GM18907 (cell line): Measurements from ENCODE around the gene TXNL4A.
A peak's percentile ranks its signal among the peaks of the same experiment; 100 is the strongest.

Experiments used
- ATAC-seq: cut with Tn5 transposase; IDR thresholded peaks from one replicate; pipeline ENCODE4 v1.9.1; 2021; ENCODE audit warnings: mild to moderate bottlenecking, moderate library complexity; ENCODE audit not compliant: unreplicated experiment

Gene TXNL4A

DNA sequence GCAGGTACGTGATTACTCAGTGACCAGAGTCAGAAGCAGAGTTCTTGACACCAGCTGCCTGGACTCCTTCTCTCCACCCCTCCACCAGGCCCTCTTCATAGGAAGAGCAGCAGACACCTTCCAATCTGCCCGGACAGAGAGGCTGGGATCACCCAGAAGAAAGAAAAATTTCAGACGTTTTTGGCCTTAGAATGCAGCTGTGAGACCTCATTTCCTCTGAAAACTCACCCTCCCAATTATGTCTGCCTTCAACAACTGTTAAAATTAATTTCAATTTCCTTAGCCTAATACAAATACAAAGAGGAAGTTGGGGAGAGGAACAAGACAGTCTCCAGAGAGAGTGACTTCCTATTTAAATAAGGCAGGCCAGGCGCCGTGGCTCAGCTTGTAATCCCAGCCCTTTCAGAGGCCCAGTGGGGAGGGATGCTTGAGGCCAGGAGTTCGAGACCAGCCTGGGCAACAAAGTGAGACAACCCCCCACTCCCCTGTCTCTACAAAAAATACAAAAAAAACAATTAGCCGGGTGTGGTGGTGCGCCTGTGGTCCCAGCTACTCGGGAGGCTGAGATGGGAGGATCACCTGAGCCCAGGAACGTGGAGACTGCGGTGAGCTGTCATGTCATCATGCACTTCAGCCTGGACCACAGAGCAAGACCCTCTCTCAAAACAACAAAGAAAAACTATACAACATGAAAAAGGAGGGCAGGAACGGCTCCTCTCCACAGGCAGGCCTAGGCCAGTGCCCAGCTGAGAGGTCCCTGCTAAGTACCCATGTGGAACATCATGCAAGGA is 38.5 kb downstream of the TXNL4A start:
- peak; percentile 31 for ATAC-seq

DNA sequence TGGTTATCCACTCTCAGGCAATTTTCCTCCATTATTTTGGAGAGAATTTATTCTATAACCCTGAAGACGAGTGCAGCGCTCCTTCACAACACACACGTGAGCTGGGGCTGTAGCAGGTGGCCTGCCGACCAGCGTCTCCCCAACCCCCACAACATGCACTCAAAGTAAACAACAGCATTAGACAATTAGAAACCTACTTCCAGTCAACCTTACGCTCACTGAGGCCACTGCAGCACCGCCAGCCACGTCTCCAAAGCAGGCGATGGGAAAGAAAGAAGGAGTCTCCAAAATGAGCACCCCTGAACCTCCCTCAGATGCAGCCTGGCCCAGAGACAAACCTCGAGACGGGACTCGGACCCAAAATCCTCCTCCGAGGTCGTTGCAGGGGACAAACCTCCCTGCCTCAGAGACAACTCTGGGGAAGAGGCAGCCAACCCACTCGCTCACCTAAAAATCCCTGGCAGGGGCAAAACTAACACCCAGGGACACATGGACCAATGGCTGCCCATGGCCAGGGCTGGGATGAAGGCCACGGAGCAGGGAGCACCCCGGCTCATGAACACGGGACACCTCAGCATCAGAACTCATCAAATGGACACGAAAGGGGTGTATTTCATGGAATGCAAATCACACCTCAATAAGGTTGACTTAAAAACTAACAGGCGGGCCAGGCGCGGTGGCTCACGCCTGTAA is 39.5 kb downstream of the TXNL4A start:
- no peak for ATAC-seq

DNA sequence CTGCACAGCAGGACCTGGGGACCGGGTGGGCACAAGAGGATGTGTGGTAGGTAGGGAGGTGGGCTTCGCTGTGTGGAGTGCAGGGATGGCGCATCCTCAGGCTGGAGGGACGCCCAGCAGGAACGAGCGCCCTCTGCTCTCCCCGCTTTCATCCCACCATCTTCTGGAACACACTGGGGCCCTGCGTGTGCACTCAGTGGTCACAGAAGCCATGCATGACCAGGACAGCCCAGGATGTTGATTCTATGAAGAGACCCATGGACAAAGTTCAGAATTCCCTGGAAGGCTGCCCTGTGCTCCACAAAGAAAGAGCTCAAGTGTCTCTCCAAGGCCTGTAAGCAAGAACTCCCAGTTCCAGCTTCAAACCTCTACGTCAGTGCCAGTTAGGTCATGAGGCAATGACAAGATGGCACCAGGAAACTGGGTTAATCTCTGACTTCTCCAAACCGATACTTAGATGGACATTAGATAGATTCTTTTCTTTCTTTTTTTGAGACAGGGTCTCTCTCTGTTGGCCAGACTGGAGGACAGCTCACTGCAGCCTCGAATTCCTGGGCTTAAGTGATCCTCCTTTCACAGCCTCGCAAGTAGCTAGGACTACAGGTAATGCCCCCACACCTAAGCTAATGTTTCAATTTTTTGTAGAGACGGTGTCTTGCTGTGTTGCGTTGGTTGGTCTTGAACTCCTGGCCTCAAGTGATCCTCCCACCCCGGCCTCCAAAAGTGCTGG is 40.3 kb downstream of the TXNL4A start:
- no peak for ATAC-seq

DNA sequence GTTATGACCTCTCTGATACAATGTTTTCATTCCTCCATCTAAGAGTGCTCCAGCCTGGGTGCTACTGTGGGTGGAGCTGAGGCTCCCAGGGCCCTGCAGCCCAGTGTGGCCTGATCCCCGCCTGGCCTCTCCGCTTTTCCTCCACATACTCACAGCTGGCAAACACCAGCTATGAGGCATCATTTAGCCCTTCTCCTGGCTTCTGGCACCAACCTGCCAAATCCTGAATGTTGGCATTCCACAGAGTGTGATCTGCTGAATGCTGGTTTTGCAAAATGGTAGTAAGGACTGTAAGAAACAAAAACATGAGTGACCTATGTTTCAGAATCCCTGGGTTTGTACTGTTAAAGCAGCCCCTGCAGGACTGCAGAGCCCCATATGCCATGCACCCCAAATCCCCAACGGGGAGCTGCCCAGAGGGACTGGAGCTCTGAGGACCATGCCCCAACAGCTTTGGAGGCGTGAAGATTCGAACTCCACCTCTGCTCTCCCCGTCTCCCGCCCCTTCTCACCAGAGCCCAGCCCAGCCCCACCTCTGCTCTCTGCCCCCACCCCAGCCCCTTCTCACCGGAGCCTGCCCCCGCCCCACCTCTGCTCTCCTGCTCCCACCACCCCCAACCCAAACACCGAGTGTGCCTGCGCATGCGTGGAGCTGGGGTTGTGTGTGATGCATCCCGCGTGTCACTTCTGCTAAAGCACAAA is 41.2 kb downstream of the TXNL4A start:
- no peak for ATAC-seq

DNA sequence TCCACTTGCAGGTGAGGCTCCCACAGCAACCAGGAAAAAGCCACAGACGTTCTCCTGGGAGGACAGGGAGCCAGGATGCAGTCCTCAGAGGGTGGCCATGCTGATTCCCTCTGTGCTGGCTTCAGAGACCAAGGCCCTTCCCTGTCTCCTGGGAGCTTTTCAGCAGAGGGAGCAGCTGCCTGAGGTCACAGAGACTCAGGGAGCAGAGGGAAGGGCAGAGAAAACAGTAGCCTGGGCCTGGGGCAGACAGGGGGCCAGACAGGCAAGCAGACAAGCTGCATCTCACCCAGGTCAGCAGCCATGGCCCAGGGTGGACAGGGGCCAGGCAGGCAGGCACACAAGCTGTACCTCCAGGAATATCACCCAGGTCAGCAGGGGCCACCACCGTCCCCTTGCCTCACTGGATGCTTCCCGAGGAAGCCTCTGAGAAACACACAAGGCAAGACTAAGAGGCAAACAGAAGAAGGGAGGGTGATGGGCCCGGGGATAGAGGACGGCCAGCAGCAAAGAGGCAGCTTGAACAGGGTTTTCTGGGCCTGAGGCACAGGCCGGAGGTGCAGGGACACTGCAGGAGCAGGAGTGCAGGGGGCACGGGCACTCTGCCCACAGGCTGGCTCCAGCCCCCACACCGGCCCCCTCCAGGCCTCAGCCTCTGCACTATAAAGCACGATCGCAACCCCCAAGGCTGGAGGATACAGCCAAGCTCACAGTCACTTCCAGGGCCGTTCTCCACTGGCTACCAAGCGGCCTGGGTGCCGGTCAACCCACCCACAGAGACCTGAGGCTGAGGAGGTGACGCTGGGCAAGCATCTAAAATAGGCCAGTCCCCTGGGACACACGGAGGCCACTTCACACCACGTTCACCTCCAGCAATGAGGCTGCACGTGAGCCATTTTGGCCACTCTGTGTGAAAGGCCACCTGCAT is 43.0 kb downstream of the TXNL4A start:
- no peak for ATAC-seq

DNA sequence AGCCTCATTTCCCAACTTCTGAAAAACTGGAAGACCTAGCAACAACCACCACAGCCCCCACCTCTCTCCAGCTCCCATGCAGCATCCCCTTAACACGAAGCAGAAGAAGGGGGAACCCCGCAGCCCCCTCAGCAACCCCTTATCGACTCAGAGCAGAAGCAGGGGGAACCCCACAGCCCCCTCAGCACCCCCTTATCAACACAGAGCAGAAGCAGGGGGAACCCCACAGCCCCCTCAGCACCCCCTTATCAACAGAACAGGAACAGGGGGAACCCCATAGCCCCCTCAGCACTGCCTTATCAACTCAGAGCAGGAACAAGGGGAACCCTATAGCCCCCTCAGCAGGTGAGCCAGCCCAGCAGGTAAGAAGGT is 43.6 kb downstream of the TXNL4A start:
- no peak for ATAC-seq

DNA sequence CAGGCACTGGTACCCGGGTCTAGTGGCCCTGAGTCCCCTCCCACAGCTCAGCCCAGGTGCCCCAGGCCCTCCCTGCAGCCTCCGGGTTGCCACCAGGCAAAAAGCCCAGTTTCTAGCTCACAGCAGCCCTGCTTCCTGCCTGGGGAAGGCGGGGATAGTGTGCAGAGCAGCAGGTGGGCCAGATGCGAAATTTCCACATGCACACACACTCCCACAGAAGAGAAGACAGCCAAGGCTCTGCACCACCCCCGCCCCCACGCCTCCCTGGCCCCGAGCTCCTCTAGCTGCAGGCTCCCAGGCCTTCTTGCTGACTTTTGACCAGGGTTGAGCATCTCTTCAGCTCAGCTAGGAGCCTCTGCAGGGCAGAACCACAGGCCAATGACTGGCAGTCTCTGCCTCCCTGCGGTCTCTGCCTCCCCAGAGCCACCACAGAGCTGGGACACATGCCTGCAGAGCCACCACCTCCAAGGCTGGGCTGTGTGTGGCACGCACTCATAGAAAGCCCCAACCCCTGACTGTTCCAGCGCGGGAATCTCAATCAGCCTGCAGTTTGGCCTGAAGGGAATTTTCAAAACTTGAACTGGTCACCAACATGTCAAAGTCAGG is 44.1 kb downstream of the TXNL4A start:
- ATAC-seq: no peak

DNA sequence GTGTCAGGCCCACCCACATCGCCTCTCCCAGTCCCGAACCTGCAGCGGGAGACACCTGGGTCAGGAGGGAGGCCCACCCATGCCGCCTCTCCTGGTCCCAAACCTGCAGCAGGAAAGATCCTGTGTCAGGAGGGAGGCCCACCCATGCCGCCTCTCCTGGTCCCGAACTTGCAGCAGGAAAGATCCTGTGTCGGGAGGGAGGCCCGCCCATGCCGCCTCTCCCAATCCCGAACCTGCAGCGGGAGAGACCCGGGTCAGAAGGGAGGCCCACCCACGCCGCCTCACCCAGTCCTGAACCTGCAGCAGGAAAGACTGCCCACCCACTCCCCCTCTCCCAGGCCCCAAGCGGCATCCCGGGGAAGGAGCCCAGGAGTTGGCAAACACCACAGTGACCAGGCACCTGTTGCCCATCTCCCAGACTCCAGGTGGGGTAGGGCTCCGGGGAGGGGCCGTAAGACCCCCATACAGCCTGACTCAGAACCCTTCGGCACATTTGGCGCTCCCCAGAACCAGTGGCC is 44.7 kb downstream of the TXNL4A start:
- no peak for ATAC-seq

DNA sequence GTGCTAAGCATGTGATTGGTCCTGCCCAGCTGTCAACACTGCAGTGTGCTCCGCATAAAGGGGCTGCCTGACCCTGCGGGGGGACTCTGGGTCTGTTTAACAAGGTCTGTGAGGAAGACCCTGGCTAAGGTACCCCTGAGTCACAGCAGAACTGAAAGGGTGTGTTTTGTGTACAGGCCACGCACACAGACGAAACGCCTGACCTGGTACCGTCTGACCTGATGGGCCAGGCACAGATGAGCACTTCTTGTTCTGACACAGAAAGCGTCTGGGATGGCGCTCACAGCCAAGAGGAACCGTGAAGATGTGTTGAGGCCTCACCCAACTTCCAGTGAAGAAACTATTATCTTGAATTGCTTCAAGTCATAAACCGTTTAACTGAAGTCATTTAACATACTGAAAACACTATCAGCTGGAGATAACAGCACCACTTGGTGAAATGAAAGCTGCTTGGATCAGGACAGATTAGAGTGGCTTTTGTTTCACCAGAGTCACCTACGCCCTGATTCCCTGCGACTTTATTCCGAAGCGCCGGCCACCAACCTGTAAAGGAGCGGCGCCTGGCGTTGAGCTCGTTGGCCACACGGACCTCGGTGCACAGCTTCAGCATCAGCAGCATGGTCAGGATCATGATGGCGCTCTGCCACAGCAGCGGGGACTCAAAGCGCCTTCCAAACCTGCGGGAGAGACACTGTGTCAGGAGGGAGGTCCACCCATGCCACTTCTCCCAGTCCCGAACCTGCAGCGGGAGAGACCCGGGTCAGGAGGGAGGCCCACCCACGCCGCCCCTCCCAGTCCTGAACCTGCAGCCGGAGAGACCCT is 45.4 kb downstream of the TXNL4A start:
- no peak for ATAC-seq

DNA sequence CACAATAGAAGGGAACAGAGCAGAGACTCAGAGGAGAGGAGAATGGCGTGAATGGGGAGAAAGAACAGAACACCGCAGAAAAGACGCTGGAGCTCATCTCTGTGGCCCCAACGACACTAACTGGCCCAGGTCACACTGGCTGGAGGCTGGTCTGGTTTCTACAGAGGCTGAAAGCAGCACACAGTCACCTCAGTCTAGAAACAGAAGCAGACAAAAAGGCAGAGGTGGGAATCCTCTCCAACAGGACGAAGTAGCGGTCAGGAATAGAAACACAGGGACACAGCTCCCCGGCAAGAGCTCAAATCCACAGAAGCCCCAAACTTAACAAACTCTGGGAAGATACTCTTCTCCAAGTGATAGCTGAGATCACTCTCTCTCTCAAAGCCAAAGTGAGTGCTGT is 46.2 kb downstream of the TXNL4A start:
- ATAC-seq: no peak

DNA sequence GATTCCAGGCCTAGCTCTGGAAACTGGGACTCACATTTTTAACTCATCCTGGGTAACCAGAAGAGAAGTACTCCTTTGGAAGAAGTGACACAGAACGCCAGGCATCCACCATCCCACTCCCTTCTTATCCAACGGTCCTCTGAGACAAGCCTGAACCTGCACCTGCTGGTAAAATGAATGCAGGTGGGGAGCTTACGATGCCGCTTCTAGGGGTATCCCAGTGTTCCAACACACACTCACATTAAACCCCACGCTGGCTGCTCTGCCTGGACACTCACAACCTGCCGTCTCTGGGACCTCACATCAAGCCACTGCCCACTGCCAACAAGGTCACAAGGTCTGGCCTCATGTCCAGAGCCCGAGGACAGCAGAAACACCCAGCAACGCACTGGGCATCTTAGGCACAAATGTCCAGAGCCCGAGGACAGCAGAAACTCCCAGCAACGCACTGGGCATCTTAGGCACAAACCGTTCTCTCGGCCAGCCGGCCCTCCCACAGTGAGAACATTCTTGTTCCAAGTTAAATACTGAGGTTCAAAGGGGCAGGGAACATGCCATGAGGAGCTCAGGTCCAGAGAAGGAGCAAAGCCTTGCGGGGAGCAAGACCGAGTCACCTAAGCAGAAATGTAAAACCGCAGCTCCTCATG is 46.8 kb downstream of the TXNL4A start:
- no peak for ATAC-seq

DNA sequence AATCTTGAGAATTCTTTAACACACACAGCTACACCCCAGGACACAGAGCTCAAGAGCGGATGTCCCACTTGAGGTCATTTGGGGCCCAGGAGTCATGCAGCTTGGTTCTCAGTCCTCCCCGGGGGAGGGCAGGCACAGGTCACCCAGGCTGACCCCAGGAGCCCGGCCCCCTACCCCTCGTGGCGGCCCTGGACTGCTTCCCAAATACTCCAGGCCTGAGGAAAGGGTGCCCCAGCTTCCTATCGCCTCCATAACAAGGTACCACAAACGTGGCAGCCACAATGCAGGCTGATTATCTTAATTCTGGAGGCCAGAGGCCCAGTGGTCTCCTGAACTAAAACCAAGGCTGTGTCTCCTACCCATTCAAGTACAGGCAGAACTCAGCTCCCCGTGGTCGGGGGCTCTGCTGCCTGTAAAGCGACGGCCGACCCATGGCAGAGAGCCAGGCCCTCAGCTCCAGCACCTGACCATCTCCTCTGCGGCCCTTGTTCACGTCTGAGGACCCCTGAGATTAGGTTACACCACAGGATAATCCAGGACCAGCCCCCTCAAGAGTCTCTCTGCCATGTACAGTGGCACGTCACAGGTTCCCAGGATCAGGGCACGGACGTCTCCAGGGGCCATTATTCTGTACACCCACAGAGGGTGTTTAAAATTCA is 47.4 kb downstream of the TXNL4A start:
- no peak for ATAC-seq

DNA sequence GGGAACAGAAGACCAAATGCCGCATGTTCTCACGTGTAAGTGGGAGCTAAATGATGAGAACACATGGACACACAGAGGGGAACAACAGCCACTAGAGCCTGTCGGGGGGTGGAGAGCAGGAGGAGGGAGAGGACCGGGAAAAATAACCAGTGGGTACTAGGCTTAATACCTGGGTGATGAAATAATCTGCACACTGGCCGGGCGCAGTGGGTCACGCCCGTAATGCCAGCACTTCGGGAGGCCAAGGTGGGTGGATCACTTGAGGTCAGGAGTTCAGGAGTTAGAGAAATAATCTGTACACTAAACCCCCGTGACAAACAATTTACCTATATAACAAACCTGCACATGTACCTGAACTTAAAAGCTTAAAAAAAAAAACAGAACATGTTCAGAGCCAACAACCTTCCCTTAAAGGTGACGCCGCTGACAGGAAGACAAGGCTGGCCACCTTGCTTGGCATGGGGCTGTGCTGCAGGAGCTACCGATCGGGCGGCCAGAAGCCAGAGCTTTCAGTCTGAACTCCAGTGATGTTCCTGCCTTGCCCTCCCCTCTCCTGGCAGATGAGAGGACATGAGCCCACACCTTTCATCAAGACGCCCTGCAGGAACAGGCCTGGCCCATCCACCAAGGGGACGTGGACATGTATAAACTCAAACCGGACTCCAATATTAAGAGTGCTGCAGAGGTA is 48.1 kb downstream of the TXNL4A start:
- no peak for ATAC-seq

DNA sequence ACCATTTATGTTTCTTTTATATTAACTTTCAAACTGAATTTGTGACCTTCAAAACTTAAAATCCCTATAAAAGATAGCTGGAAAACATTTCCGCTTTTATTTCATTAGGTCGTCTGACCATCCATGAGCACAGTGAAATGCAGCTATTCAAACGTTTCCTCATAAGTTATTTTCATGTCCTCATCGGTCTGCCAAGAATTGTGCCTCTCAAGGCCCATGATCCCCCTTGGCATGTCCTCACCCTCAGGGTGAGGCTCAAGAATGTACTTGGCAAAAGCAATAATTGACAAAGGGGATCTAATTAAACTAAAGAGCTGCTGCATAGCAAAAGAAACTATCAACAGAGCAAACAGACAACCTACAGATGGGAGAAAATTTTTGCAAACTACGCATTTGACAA is 49.3 kb downstream of the TXNL4A start:
- ATAC-seq: no peak

DNA sequence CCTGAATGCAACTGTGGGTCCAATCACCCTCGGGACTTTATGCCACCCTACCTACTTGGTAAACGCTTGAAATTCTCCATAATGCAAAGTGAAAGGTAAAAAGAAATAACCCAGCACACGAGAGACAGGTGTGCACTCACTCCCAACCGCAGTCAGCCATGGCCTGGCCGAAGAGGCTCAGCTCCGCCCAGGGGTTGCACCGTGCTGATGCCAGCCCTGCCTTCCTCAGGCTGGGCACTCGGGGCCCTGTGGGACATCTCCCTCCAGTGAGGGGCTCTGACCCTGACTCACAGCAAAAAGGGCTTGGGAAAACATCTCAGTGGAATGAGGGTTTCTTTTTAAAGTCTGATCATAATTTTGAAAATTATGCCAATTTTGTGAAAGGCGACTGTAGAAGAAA is 50.2 kb downstream of the TXNL4A start:
- no peak for ATAC-seq

DNA sequence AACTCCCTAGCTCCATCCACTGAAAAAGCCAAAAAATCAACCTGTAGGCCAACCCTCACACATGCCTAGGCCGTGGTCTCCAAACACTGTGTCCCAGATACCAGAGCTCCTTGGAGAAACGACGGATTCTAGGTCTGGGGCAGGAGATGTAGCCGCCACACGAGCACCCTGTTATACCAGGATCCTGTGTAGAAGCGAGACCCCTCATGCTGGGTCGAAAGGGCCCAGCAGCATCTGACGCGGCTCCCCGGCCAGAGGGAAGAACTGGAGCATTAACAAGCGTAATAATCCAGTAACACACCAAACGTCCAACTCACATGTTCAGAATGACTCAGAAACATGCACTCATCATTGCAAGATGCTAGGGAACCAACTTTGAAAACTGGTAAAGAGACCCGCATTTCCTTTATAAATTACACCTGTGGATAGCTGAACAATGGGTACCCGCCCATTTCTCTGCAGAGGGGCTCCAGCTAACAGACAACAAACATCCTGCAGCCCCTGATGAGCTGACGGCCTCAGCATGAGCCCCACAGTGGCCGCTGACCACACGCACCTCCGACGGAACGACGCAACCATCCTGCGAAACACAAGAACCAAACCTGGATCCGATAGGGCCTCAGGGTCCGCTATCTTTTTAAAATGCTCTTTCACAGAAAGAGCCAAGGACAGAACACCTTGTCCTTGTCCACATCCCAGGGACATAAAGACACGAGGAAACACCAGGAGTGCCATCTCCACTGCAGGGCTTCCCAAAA is 51.1 kb downstream of the TXNL4A start:
- no peak for ATAC-seq
